Fibroblast of lung (primary cell): ENCODE data around the gene RAPGEF4.

Source experiments
- CTCF ChIP-seq, 2 donors: IDR thresholded peaks in 1 of 2; conservative IDR thresholded peaks in 1 of 2; 1 replicate in 1 of 2; 2 replicates in 1 of 2; pipeline ENCODE4 v1.5.1; 2011 to 2012; ENCODE audit warnings: low read length in 2 of 2, control low read depth in 1 of 2, inconsistent platforms in 1 of 2, low read depth in 1 of 2, mild to moderate bottlenecking in 1 of 2
- EZH2 ChIP-seq: IDR thresholded peaks from 2 replicates; pipeline ENCODE4 v1.5.1; 2012; ENCODE audit warnings: low read length, control low read depth, mild to moderate bottlenecking; ENCODE audit errors: missing control alignments

- no peak for TF ChIP-seq EZH2
- no peak for TF ChIP-seq CTCF (conservative IDR thresholded peaks at IDR 0.05 in 1 of 2, IDR thresholded peaks at IDR 0.05 in 1 of 2; ENCODE audit: low read depth in 1 of 2, low read length in 2 of 2)
Measured at GRCh38 chr2:172768401-172768800, 32.8 kb downstream of the RAPGEF4 start.
